Measurements from ENCODE around the gene TSPAN15. TPM values are rescaled to one million over a fixed set of nuclear protein-coding genes. Genes with fewer than 3 reads are reported as not detected.

TSPAN15 gene
- total RNA-seq (2014; rRNA removed; shearing (Covaris generic)) (not detected in 2 replicates), polyA plus RNA-seq (2016; fragmentation: Nextera tagmentation; extraction: Ambion mirVana) (0.29 and 0.34 TPM in 2 replicates)

GRCh38 chr10:69451209-69451783 lies at the start of gene TSPAN15:
Gene TSPAN15, plus strand, starts transcription at chr10:69451465. Its CDS starts 130 bp downstream, at chr10:69451595.
- H3K9me2 ChIP-seq (ENCODE audit: insufficient read depth) = no peaks in the 10 kb centered on the region
- H3K9me3 ChIP-seq (ENCODE audit: low read depth) = no peaks in the 10 kb centered on the region
- H3K79me2 ChIP-seq (ENCODE audit: insufficient read depth) = no peaks in the 10 kb centered on the region
- no peaks in the 10 kb centered on the region for H4K20me1 ChIP-seq (ENCODE audit: insufficient read depth)
- in situ Hi-C loops (cut with MboI) = no loop called here
- 7 to 10% methylated on average over 40 to 43 of the region's 45 CpGs for WGBS, 2 experiments (ENCODE audit: low coverage in 1 of 2, low lambda C conversion rate in 2 of 2, missing lambda C conversion rate in 2 of 2)
- H3K4me3 ChIP-seq = peak within 1 kb of the TSS; percentile 72
- TF ChIP-seq EZH2phosphoT487 (IDR thresholded peaks at IDR 0.05; ENCODE audit: insufficient read depth, low read depth) (no peak), EZH2 (IDR thresholded peaks at IDR 0.05; ENCODE audit: insufficient read depth, poor library complexity, severe bottlenecking) (no peak)
- H3K9ac ChIP-seq = no peak within 1 kb of the TSS
- peak within 1 kb of the TSS; percentile 84 for H3K4me2 ChIP-seq (ENCODE audit: unreplicated experiment)
- H3K27ac ChIP-seq = no peak within 1 kb of the TSS
- peaks cover 16% of the 10 kb centered on the region for H3K4me1 ChIP-seq (ENCODE audit: insufficient read depth)
- peaks cover 19% of the 10 kb centered on the region for H3F3A ChIP-seq (ENCODE audit: insufficient read depth)
- peak within 1 kb of the TSS; percentile 65; the same call in 1 of the 2 replicates for H2AFZ ChIP-seq
- DNase-seq = peak; percentile 70
- H3K36me3 ChIP-seq (ENCODE audit: low read depth) = no peaks in the 10 kb centered on the region
- peaks cover 19% of the 10 kb centered on the region for H3K27me3 ChIP-seq (replicated peaks; ENCODE audit: insufficient read depth)

DNA sequence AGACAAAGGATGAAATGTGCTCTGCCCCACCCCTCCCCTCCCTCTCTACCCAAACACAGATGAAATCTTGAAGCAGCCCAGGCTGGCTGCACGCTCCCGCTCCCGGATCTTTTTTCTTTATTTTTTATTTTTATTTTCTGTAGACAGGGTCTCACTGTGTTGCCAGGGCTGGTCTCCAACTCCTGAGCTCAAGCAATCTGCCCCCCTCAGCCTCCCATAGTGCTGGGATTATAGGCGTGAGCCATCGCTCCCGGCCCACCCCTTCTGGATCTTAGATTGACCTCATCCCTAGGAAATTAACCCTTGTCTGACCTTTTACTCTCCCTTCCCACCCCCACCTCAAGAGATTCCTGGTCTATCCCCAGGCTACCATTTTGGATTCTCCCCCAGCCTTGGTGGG lies 48.9 kb upstream of the TSPAN15 start:
- no peak for TF ChIP-seq EZH2phosphoT487 (IDR thresholded peaks at IDR 0.05; ENCODE audit: insufficient read depth, low read depth)
- TF ChIP-seq EZH2 (IDR thresholded peaks at IDR 0.05; ENCODE audit: insufficient read depth, poor library complexity, severe bottlenecking) = no peak
- peaks cover 19% of the 10 kb centered on the region for H3K4me1 ChIP-seq (ENCODE audit: insufficient read depth)
- no peaks in the 10 kb centered on the region for H4K20me1 ChIP-seq (ENCODE audit: insufficient read depth)
- H3K36me3 ChIP-seq (ENCODE audit: low read depth) = peaks cover 13% of the 10 kb centered on the region; the same call in 1 of the 2 replicates
- no peaks in the 10 kb centered on the region for H3K9me3 ChIP-seq (ENCODE audit: low read depth)
- in situ Hi-C loops (cut with MboI) = loop anchor here (25.0 kb wide), 1 partner anchor 415 kb away; the partner anchor contains the start of gene KIFBP
- no peak overlapping the region for H3K4me3 ChIP-seq
- no peaks in the 10 kb centered on the region for H3K9me2 ChIP-seq (ENCODE audit: insufficient read depth)
- peaks cover 27% of the 10 kb centered on the region for H3F3A ChIP-seq (ENCODE audit: insufficient read depth)
- no peaks in the 10 kb centered on the region for H3K79me2 ChIP-seq (ENCODE audit: insufficient read depth)
- H3K9ac ChIP-seq = no peak overlapping the region
- WGBS, 2 experiments (ENCODE audit: low coverage in 1 of 2, low lambda C conversion rate in 2 of 2, missing lambda C conversion rate in 2 of 2) = 69 to 74% methylated on average over 6 of the region's 6 CpGs
- H3K27me3 ChIP-seq (replicated peaks; ENCODE audit: insufficient read depth) = no peaks in the 10 kb centered on the region
- no peak for DNase-seq
- no peak overlapping the region for H3K27ac ChIP-seq
- no peak overlapping the region for H2AFZ ChIP-seq
- H3K4me2 ChIP-seq (ENCODE audit: unreplicated experiment) = no peak overlapping the region

GRCh38 chr10:69403066-69403465 lies 48.2 kb upstream of the TSPAN15 start:
- H3K79me2 ChIP-seq (ENCODE audit: insufficient read depth) = no peaks in the 10 kb centered on the region
- no peak for DNase-seq
- peaks cover 12% of the 10 kb centered on the region; the same call in 1 of the 2 replicates for H3K36me3 ChIP-seq (ENCODE audit: low read depth)
- no peaks in the 10 kb centered on the region for H3K27me3 ChIP-seq (replicated peaks; ENCODE audit: insufficient read depth)
- 62 to 77% methylated on average over 1 of the region's 1 CpG for WGBS, 2 experiments (ENCODE audit: low coverage in 1 of 2, low lambda C conversion rate in 2 of 2, missing lambda C conversion rate in 2 of 2)
- no peak overlapping the region for H2AFZ ChIP-seq
- peak overlapping the region; percentile 59 for H3K27ac ChIP-seq
- H3K9me2 ChIP-seq (ENCODE audit: insufficient read depth) = no peaks in the 10 kb centered on the region
- TF ChIP-seq EZH2phosphoT487 (IDR thresholded peaks at IDR 0.05; ENCODE audit: insufficient read depth, low read depth) (no peak), EZH2 (IDR thresholded peaks at IDR 0.05; ENCODE audit: insufficient read depth, poor library complexity, severe bottlenecking) (no peak)
- peak overlapping the region; percentile 40 for H3K4me2 ChIP-seq (ENCODE audit: unreplicated experiment)
- in situ Hi-C loops (cut with MboI) = loop anchor here (25.0 kb wide), 1 partner anchor 416 kb away; the partner anchor contains the start of gene KIFBP
- peaks cover 21% of the 10 kb centered on the region for H3K4me1 ChIP-seq (ENCODE audit: insufficient read depth)
- peaks cover 25% of the 10 kb centered on the region for H3F3A ChIP-seq (ENCODE audit: insufficient read depth)
- H3K9ac ChIP-seq = no peak overlapping the region; the same call in 1 of the 2 replicates
- H4K20me1 ChIP-seq (ENCODE audit: insufficient read depth) = no peaks in the 10 kb centered on the region
- H3K9me3 ChIP-seq (ENCODE audit: low read depth) = no peaks in the 10 kb centered on the region
- no peak overlapping the region for H3K4me3 ChIP-seq

- Histone ChIP-seq H3K27ac (peak overlapping the region; percentile 59), H4K20me1 (ENCODE audit: insufficient read depth) (no peaks in the 10 kb centered on the region)
- 16 to 19% methylated on average over 3 of the region's 3 CpGs for WGBS, 2 experiments (ENCODE audit: low coverage in 1 of 2, low lambda C conversion rate in 2 of 2, missing lambda C conversion rate in 2 of 2)
These were observed 47.7 kb upstream of the TSPAN15 start for GRCh38 chr10:69403519-69403918.

More at GRCh38 chr10:69403519-69403918, 47.7 kb upstream of the TSPAN15 start:
- Histone ChIP-seq H3K79me2 (ENCODE audit: insufficient read depth) (no peaks in the 10 kb centered on the region), H3K4me2 (ENCODE audit: unreplicated experiment) (peak overlapping the region; percentile 40), H3K4me3 (no peak overlapping the region), H3K9me3 (ENCODE audit: low read depth) (no peaks in the 10 kb centered on the region), H3K9ac (no peak overlapping the region), H3F3A (ENCODE audit: insufficient read depth) (peaks cover 26% of the 10 kb centered on the region), H3K9me2 (ENCODE audit: insufficient read depth) (no peaks in the 10 kb centered on the region), H3K36me3 (ENCODE audit: low read depth) (peaks cover 7% of the 10 kb centered on the region; the same call in 1 of the 2 replicates), H2AFZ (no peak overlapping the region), H3K4me1 (ENCODE audit: insufficient read depth) (peaks cover 24% of the 10 kb centered on the region), H3K27me3 (replicated peaks; ENCODE audit: insufficient read depth) (no peaks in the 10 kb centered on the region)
- peak; percentile 91 for DNase-seq
- TF ChIP-seq EZH2 (IDR thresholded peaks at IDR 0.05; ENCODE audit: insufficient read depth, poor library complexity, severe bottlenecking) = no peak
- no peak for TF ChIP-seq EZH2phosphoT487 (IDR thresholded peaks at IDR 0.05; ENCODE audit: insufficient read depth, low read depth)
- in situ Hi-C loops (cut with MboI) = loop anchor here (25.0 kb wide), 1 partner anchor 416 kb away; the partner anchor contains the start of gene KIFBP

All from GM23248 (cell line).